D721Med (cell line): ENCODE data around the gene FAM50A.

Experiments
- DNase-seq: peaks from one replicate; pipeline ENCODE4 v3.0.0; 2011; ENCODE audit warnings: low spot score; ENCODE audit not compliant: insufficient read length
- FAIRE-seq: peaks from 2 replicates; lab custom pipeline; 2011; peaks lifted over from hg19 to GRCh38; lab: Jason Lieb, UNC
- CTCF ChIP-seq: IDR thresholded peaks from 2 replicates; pipeline ENCODE4 v1.5.1; 2012; ENCODE audit warnings: mild to moderate bottlenecking, control low read depth; ENCODE audit not compliant: insufficient read depth; ENCODE audit errors: missing control alignments

The FAM50A gene

GRCh38 chrX:154419688-154420401 lies 24.1 kb upstream of the FAM50A start:
- no peak for TF ChIP-seq CTCF
- FAIRE-seq: no peak
- no peak for DNase-seq

- no peak for TF ChIP-seq CTCF
- no peak for FAIRE-seq
Observed at GRCh38 chrX:154420402-154420756, 23.6 kb upstream of the FAM50A start.

GRCh38 chrX:154426916-154427770 lies 16.8 kb upstream of the FAM50A start:
- DNase-seq (no peak), FAIRE-seq (no peak)
- no peak for TF ChIP-seq CTCF

More at GRCh38 chrX:154420402-154420756, 23.6 kb upstream of the FAM50A start:
- no peak for DNase-seq

GRCh38 chrX:154428176-154429171 lies 15.5 kb upstream of the FAM50A start, which contains the start of gene ATP6AP1:
TSS of gene ATP6AP1 (plus strand) at chrX:154428677. CDS start at chrX:154428693, 16 bp downstream.
- FAIRE-seq: no peak
- no peak for TF ChIP-seq CTCF
- peak; percentile 75 for DNase-seq

- TF ChIP-seq CTCF: no peak
- no peak for FAIRE-seq
- DNase-seq: no peak
Observed at GRCh38 chrX:154429711-154430110, 14.2 kb upstream of the FAM50A start.

- TF ChIP-seq CTCF: no peak
- no peak for DNase-seq
- no peak for FAIRE-seq
Observed at GRCh38 chrX:154430479-154430878, 13.5 kb upstream of the FAM50A start.
